ENCODE measurements around the gene CCNI2. TPM values are rescaled to one million over a fixed set of nuclear protein-coding genes. Genes with fewer than 3 reads are reported as not detected.

CCNI2 gene
- total RNA-seq, 1 donor from 2014 or later, result 2.5 TPM

GRCh38 chr5:132788508-132788907 lies 41.3 kb downstream of the CCNI2 start:
- peaks cover 9% of the 10 kb centered on the region for H3K4me1 Mint-ChIP-seq
- no peaks in the 10 kb centered on the region for H3K36me3 Mint-ChIP-seq
- no peak overlapping the region for H3K4me3 Mint-ChIP-seq
- H3K27ac Mint-ChIP-seq, result no peak overlapping the region
- TF ChIP-seq CTCF (IDR thresholded peaks at IDR 0.05; ENCODE audit: unreplicated experiment), result no peak
- no peaks in the 10 kb centered on the region for H3K27me3 Mint-ChIP-seq (ENCODE audit: low read depth)
- H3K9me3 Mint-ChIP-seq, result peaks cover 6% of the 10 kb centered on the region
- DNase-seq (ENCODE audit: low spot score in 2 of 2, unreplicated experiment in 2 of 2), result no peak

DNA sequence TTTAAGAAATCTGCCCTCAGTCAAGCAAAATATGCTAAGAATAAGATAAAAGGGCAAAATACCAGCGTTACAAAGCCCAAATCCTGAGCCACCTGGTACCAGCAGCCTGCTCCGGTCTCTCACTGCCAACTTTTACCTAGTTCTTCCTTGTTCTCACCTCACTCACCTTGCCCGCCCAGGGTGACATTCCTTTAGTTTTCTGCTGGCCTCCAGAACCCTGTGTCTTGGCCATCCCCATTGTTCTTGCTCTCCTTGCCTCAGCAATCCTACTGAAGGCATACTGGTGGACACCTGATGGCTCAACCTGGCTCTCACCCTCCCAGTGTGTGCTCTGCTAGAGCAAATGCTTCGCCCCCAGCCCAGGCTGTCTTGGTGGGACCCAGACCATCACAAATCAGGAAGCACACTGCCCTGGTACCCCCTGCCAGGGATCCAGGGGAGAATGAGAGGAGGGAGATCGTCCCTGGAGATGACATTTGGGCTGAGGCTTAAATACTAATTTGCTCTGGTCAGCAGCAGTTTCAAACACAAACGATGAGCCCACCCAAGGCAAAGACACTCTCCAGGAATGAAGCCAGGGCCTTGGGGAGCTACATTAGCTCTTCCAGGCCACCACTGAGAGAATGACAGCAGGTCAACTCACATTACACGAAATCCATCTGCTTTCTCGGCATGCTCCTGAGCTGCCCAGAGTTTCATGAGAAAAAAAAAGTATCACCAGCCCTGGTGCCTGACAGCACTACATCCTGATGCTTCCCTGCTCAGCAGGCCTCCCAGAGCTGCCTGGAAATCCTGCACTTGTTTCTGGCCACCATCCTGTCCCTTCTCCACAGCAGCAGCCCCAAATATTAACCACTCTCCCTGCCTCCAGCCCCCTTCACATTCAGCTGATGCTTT lies 42.0 kb downstream of the CCNI2 start:
- Mint-ChIP-seq H3K36me3 (no peaks in the 10 kb centered on the region), H3K4me1 (peaks cover 9% of the 10 kb centered on the region), H3K9me3 (peaks cover 6% of the 10 kb centered on the region), H3K27me3 (ENCODE audit: low read depth) (no peaks in the 10 kb centered on the region), H3K4me3 (no peak overlapping the region), H3K27ac (no peak overlapping the region)
- no peak for TF ChIP-seq CTCF (IDR thresholded peaks at IDR 0.05; ENCODE audit: unreplicated experiment)
- DNase-seq (ENCODE audit: low spot score in 2 of 2, unreplicated experiment in 2 of 2), result no peak

GRCh38 chr5:132790201-132790865 lies 43.1 kb downstream of the CCNI2 start:
- no peak overlapping the region for H3K4me3 Mint-ChIP-seq
- H3K36me3 Mint-ChIP-seq, result no peaks in the 10 kb centered on the region
- no peak overlapping the region for H3K27ac Mint-ChIP-seq
- H3K4me1 Mint-ChIP-seq, result peaks cover 9% of the 10 kb centered on the region
- DNase-seq (ENCODE audit: low spot score in 2 of 2, unreplicated experiment in 2 of 2), result no peak
- peaks cover 6% of the 10 kb centered on the region for H3K9me3 Mint-ChIP-seq
- TF ChIP-seq CTCF (IDR thresholded peaks at IDR 0.05; ENCODE audit: unreplicated experiment), result no peak
- H3K27me3 Mint-ChIP-seq (ENCODE audit: low read depth), result no peaks in the 10 kb centered on the region

GRCh38 chr5:132791026-132791425 lies 43.8 kb downstream of the CCNI2 start:
- Mint-ChIP-seq H3K36me3 (no peaks in the 10 kb centered on the region), H3K4me1 (peaks cover 9% of the 10 kb centered on the region), H3K27ac (no peak overlapping the region), H3K4me3 (no peak overlapping the region), H3K27me3 (ENCODE audit: low read depth) (no peaks in the 10 kb centered on the region), H3K9me3 (peaks cover 3% of the 10 kb centered on the region)
- DNase-seq (ENCODE audit: low spot score in 2 of 2, unreplicated experiment in 2 of 2), result no peak
- no peak for TF ChIP-seq CTCF (IDR thresholded peaks at IDR 0.05; ENCODE audit: unreplicated experiment)

DNA sequence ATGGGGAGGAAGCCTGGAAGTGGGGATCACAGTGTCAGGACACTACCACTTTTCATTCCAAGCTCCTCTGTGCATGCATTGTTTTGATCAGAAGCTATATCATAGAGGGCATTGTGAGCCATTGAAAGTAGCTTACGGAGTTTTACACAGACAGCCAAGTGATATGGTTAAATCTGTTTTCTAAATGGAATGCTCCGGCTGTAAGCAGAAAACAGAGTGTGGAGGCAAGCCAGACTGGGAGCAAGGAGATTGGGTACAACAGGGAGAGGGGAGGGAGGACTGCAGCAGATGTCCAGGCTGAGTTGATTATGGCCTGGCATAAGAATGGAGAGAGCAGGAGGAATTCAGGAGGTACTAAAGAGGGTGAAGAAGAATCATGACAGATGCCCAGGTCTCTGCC lies 50.4 kb downstream of the CCNI2 start:
- no peaks in the 10 kb centered on the region for H3K9me3 Mint-ChIP-seq

More for the DNA sequence above, 50.4 kb downstream of the CCNI2 start:
- H3K4me1 Mint-ChIP-seq, result peaks cover 9% of the 10 kb centered on the region
- H3K27ac Mint-ChIP-seq, result no peak overlapping the region
- TF ChIP-seq CTCF (IDR thresholded peaks at IDR 0.05; ENCODE audit: unreplicated experiment), result no peak
- no peaks in the 10 kb centered on the region for H3K27me3 Mint-ChIP-seq (ENCODE audit: low read depth)
- no peak for DNase-seq (ENCODE audit: low spot score in 2 of 2, unreplicated experiment in 2 of 2)
- no peak overlapping the region for H3K4me3 Mint-ChIP-seq
- H3K36me3 Mint-ChIP-seq, result no peaks in the 10 kb centered on the region

All from mesothelial cell of epicardium (in vitro differentiated cells).